ENCODE data around the gene ATE1.

DNA sequence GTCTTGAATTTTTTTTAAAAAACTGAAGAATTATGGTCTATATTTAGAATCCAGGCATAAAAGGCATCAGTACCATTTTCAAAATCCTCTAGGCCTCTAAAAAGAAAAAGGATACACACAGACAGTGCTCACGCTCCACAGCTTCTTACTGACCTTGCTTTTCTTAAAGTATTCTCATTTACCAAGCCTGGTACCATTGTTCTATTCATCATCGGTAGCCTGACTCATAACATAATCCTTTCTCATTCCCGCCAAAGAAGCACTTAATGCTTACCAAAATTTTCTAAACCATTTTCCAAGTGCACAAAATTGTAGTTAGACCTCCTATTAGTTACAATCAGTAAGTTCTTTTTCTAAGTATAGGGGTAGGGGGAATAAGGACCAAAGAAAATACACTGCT is 54.6 kb downstream of the ATE1 start:
- TF ChIP-seq EP300 (IDR thresholded peaks at IDR 0.05) (no peak), POLR2A (IDR thresholded peaks at IDR 0.05) (no peak), POLR2AphosphoS5 (IDR thresholded peaks at IDR 0.05) (no peak)
- TF ChIP-seq, protein P1, sequence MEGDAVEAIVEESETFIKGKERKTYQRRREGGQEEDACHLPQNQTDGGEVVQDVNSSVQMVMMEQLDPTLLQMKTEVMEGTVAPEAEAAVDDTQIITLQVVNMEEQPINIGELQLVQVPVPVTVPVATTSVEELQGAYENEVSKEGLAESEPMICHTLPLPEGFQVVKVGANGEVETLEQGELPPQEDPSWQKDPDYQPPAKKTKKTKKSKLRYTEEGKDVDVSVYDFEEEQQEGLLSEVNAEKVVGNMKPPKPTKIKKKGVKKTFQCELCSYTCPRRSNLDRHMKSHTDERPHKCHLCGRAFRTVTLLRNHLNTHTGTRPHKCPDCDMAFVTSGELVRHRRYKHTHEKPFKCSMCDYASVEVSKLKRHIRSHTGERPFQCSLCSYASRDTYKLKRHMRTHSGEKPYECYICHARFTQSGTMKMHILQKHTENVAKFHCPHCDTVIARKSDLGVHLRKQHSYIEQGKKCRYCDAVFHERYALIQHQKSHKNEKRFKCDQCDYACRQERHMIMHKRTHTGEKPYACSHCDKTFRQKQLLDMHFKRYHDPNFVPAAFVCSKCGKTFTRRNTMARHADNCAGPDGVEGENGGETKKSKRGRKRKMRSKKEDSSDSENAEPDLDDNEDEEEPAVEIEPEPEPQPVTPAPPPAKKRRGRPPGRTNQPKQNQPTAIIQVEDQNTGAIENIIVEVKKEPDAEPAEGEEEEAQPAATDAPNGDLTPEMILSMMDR (IDR thresholded peaks at IDR 0.05): no peak

Data from sigmoid colon (tissue), 4 donors.